HepG2 (cell line): ENCODE data around the gene EPHB6. TPM values are rescaled to one million over a fixed set of nuclear protein-coding genes. Genes with fewer than 3 reads are reported as not detected.

Experiments used
- DZIP1 ChIP-seq: sonication (generic); formaldehyde crosslinking; IDR thresholded peaks from 2 replicates; pipeline ENCODE4 v1.5.0; 2020; ENCODE audit warnings: mild to moderate bottlenecking, missing genetic modification reagents
- FOXA1 ChIP-seq, 2 experiments: fragments of 450-650 bp in 1 of 2; sonication (generic) in 1 of 2; formaldehyde crosslinking in 1 of 2; IDR thresholded peaks; 2 replicates each; pipeline versions ENCODE4 v1.4.0 to v1.6.1; 2016 to 2020; ENCODE audit warnings: missing genetic modification reagents in 1 of 2
- HDAC6 ChIP-seq: fragments of 200-600 bp; sonication (generic); IDR thresholded peaks from 2 replicates; pipeline ENCODE4 v1.7.0; 2017; ENCODE audit warnings: mild to moderate bottlenecking, antibody characterized with exemption, low read length, low read depth
- MXD3 ChIP-seq: IDR thresholded peaks from 2 replicates; pipeline ENCODE4 v1.6.1; 2016; ENCODE audit warnings: mild to moderate bottlenecking, missing biosample characterization, missing genetic modification reagents
- NR1H2 ChIP-seq: sonication (generic); formaldehyde crosslinking; IDR thresholded peaks from 2 replicates; pipeline ENCODE4 v1.8.1; 2022; ENCODE audit warnings: low read depth, missing genetic modification reagents, borderline replicate concordance
- ZBTB1 ChIP-seq: sonication (generic); formaldehyde crosslinking; IDR thresholded peaks from 2 replicates; pipeline ENCODE4 v1.4.0; 2020; ENCODE audit warnings: missing genetic modification reagents, borderline replicate concordance
- ZNF296 ChIP-seq: sonication (generic); formaldehyde crosslinking; conservative IDR thresholded peaks from 2 replicates; pipeline ENCODE4 v1.5.0; 2020; ENCODE audit warnings: mild to moderate bottlenecking, missing genetic modification reagents
- ZNF652 ChIP-seq: IDR thresholded peaks from 2 replicates; pipeline ENCODE4 v1.6.1; 2016; ENCODE audit warnings: low read depth, borderline replicate concordance
- polyA plus RNA-seq, 8 experiments: library from polyadenylated mRNA; depleted of rRNA in 3 of 8; stranded (reverse) in 7 of 8; unstranded in 1 of 8; fragments of >200 nt; fragmentation: Illumina TruSeq in 4 of 8; extraction: Trizol in 4 of 8; gene quantifications; 2 replicates each; pipeline versions ENCODE4 v1.2.1 to v1.2.3, GENCODE V29; 2011 to 2016; ENCODE audit warnings: low read depth in 4 of 8, missing spikeins in 1 of 8, mixed read lengths in 1 of 8; ENCODE audit not compliant: insufficient read depth in 1 of 8
- total RNA-seq, 5 experiments: library from RNA; depleted of rRNA; stranded (reverse); fragments of >200 nt; fragmentation: Illumina TruSeq; extraction: Trizol; gene quantifications; 2 replicates each; pipeline ENCODE4 v1.2.3, GENCODE V29; 2016; ENCODE audit warnings: low read depth in 1 of 5
- TF ChIP-seq, protein P1 (sequence below): sonication (generic); formaldehyde crosslinking; IDR thresholded peaks from 2 replicates; pipeline ENCODE4 v1.4.0; 2020; ENCODE audit warnings: missing genetic modification reagents
- TF ChIP-seq, protein P2 (sequence below): sonication (generic); formaldehyde crosslinking; IDR thresholded peaks from 2 replicates; pipeline ENCODE4 v1.5.0; 2020; ENCODE audit warnings: missing genetic modification reagents

EPHB6 gene
- total and polyA plus RNA-seq, 2 of the 13 experiments (the other 11 are each of a cell fraction or from before 2014, with no cell fraction given), result not detected

GRCh38 chr7:142842251-142842766 is 12.6 kb upstream of the EPHB6 start (continued):
- TF ChIP-seq, protein P1, sequence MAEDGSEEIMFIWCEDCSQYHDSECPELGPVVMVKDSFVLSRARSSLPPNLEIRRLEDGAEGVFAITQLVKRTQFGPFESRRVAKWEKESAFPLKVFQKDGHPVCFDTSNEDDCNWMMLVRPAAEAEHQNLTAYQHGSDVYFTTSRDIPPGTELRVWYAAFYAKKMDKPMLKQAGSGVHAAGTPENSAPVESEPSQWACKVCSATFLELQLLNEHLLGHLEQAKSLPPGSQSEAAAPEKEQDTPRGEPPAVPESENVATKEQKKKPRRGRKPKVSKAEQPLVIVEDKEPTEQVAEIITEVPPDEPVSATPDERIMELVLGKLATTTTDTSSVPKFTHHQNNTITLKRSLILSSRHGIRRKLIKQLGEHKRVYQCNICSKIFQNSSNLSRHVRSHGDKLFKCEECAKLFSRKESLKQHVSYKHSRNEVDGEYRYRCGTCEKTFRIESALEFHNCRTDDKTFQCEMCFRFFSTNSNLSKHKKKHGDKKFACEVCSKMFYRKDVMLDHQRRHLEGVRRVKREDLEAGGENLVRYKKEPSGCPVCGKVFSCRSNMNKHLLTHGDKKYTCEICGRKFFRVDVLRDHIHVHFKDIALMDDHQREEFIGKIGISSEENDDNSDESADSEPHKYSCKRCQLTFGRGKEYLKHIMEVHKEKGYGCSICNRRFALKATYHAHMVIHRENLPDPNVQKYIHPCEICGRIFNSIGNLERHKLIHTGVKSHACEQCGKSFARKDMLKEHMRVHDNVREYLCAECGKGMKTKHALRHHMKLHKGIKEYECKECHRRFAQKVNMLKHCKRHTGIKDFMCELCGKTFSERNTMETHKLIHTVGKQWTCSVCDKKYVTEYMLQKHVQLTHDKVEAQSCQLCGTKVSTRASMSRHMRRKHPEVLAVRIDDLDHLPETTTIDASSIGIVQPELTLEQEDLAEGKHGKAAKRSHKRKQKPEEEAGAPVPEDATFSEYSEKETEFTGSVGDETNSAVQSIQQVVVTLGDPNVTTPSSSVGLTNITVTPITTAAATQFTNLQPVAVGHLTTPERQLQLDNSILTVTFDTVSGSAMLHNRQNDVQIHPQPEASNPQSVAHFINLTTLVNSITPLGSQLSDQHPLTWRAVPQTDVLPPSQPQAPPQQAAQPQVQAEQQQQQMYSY (CRISPR knock-in tag), result no peak
- TF ChIP-seq ZNF652 (CRISPR knock-in tag) (no peak), ZBTB1 (no peak), NR1H2 (CRISPR knock-in tag) (no peak), DZIP1 (CRISPR knock-in tag) (no peak), ZNF296 (CRISPR knock-in tag) (no peak), MXD3 (CRISPR knock-in tag) (no peak), FOXA1 (IDR thresholded peaks at IDR 0.05) (no peak), FOXA1 (CRISPR knock-in tag; IDR thresholded peaks at IDR 0.05) (no peak), HDAC6 (no peak)
- TF ChIP-seq, protein P2, sequence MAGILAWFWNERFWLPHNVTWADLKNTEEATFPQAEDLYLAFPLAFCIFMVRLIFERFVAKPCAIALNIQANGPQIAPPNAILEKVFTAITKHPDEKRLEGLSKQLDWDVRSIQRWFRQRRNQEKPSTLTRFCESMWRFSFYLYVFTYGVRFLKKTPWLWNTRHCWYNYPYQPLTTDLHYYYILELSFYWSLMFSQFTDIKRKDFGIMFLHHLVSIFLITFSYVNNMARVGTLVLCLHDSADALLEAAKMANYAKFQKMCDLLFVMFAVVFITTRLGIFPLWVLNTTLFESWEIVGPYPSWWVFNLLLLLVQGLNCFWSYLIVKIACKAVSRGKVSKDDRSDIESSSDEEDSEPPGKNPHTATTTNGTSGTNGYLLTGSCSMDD, result no peak
